Hindlimb muscle (tissue), 1 donor: Measurements from ENCODE around the gene ATP10A. TPM values are rescaled to one million over a fixed set of nuclear protein-coding genes. Genes with fewer than 3 reads are reported as not detected.
"Not testable (repeated sequence)": the region's sequence is repeated elsewhere in the genome, so short reads cannot be mapped to it uniquely, and the experiment has no call there.

Experiments used
- DNase-seq: peaks from one replicate; pipeline ENCODE4 v3.0.0-alpha.2; 2013
- polyA plus RNA-seq: library from polyadenylated mRNA; unstranded; fragments of 120-200 nt; gene quantifications from one replicate; pipeline ENCODE4 v1.2.1, GENCODE V29; 2013; ENCODE audit not compliant: insufficient read length

The ATP10A gene
- polyA plus RNA-seq, 1 donor, result 2.9 TPM

DNA sequence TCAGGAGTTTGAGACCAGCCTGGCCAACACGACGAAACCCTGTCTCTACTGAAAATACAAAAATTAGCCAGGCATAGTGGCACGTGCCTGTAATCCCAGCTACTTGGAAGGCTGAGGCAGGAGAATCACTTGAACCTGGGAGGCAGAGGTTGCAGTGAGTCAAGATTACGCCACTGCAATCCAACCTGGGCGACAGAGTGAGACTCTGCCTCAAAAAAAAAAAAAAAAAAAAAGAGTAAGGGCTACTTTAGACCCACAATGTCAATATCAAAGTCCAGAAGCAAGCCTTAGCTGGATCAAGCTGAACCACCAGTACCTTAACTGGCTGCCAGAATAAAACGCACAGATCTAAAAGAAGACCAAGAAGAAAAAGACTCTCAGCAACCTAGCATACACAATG is 17.8 kb upstream of the ATP10A start:
- DNase-seq, result not testable (repeated sequence)

DNA sequence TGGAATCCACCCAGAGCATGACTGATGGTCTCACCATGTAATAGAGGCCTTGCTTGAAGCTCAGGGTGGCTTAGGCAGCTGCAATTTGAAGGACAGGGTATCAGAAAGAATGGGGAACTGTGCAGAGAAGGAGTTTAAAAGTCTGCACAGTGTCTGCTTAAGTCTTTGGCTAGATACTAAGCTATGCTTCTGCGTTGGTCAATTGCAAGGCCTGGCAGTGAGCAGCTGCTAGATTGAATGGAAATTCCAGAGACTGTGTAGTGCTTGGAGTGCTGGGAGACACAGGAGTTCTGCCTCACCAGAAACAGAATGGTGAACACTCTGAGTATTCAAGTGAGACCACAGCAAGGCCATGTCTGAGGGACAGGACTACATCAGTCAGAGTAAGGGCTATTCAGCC is 17.3 kb upstream of the ATP10A start:
- no peak for DNase-seq

DNA sequence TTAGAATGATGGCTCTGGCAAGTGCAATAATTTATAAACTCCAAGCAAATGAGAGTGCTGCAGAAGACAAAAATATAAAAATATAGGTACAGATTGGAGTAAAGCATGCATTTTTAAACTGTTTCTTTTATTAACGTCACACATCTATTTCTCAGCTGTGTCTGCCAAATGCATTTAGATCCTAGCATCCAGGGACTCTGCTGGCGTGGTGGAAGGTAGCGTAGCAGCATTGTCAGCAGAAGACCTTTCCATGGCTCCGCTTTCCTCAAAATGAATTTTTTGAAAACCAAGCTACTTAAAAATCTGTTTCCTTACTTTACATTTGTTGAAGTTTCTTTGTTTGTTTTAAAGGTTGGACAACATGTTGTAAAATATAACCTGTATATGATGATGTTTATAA is 16.3 kb upstream of the ATP10A start:
- peak; percentile 59 for DNase-seq

DNA sequence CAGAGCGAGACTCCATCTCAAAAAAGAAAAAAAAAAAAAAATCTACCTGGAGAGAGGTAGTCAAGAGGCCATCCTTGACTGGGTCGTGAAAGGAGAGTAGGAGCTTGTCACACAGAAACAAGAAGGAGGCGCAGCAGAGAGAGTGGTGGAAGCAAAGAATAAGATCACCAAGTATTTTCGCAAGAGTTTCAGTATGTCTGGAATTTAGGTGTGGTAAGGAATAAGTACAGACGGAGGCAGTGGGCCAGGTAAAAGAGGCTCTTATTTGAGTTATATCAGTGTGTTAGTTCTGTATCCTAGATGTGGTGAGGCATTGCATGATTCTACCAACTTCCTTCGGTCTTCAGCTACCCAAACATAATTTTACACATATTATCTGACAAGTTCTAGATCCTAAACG is 14.6 kb upstream of the ATP10A start:
- no peak for DNase-seq

- no peak for DNase-seq
Observed at GRCh38 chr15:25876231-25877140, 13.4 kb upstream of the ATP10A start.

DNA sequence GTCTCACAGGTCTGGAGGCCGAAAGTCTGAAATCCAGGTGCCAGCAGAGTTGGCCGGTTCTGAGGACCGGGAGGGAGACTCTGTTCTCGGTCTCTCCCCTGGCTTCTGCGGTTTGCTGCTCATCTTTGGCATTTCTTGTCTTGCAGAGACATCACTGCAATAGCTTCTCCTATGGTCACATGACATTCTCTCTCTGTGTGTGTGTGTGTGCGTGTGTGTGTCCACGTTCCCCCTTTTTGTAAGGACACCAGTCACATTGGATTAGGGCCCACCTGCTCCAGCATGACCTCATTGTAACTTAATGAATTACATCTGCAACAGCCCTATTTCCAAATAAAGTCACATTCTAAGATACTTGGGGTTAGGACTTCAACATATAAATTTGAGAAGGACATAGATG is 12.4 kb upstream of the ATP10A start:
- no peak for DNase-seq

GRCh38 chr15:25874379-25874778 is 11.3 kb upstream of the ATP10A start:
- DNase-seq, result no peak

GRCh38 chr15:25871403-25871802 is 8.3 kb upstream of the ATP10A start:
- no peak for DNase-seq

- DNase-seq, result no peak
Observed at GRCh38 chr15:25870938-25871337, 7.8 kb upstream of the ATP10A start.

DNA sequence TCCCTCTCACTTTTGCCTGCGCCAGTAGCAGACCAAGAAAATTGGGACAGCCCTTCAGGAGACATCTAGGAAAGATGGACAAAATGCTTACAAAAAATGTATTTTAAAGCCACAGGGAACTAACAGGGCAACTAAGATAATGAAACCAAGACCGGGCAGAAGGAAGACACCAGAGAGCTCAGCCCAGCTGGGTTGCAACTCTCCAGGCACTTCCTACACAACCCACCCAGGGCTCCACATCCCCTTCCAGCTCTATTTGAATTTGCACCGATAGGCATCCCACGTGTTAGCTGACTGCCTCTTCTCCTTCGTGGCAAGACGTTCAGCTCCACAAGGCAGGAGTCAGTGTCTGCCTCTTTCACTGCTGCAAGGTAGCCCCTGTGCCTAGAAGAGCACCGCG is 6.6 kb upstream of the ATP10A start:
- DNase-seq, result no peak

GRCh38 chr15:25866874-25867273 is 3.7 kb upstream of the ATP10A start:
- no peak for DNase-seq

DNA sequence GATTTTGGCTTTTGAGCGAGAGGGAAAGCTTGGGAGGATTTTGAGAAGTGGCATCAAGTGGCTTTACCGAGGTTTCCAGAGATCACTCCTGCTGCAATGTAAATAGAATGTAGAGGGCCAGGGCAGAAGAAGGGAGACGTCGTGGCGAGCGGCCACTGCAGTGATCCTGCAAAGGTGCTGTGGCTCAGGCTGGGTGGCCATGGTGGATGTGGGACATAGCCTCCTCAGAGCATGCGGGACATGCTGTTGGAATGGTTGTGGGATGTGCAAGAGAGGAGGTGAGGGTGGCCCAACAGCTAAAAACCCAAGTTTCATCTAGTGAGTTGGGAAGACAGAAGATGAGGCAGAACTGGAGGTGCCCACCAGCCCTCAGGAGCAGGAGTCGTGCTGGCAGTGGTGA is 3.1 kb upstream of the ATP10A start:
- DNase-seq, result no peak

DNA sequence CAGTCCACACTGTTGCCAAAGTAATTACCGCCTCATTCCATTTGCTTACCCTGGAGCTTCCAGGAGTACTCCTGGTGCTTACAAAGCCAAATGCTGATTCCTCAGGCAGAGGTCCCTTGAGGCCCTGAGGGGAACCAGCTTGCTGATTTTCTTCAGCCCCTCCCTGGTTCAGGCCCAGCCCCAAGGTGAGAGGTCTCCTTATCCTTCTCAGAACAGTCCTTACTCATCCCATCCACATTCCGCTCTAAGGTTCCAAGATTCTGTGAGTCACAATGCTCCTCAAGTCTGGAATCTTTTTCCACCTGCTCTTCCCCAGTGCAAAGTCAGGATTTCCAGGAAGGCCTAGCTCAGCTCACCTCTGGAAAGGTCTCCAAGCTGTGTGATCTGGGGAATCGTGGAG is 1.8 kb upstream of the ATP10A start:
- no peak for DNase-seq

- DNase-seq, result no peak
Observed at GRCh38 chr15:25863968-25864580, 947 bp upstream of the ATP10A start.

GRCh38 chr15:25862472-25863110 is 536 bp downstream of the ATP10A start:
- peak; percentile 40 for DNase-seq

- DNase-seq, result no peak
Observed at GRCh38 chr15:25862071-25862471, 1.1 kb downstream of the ATP10A start.

DNA sequence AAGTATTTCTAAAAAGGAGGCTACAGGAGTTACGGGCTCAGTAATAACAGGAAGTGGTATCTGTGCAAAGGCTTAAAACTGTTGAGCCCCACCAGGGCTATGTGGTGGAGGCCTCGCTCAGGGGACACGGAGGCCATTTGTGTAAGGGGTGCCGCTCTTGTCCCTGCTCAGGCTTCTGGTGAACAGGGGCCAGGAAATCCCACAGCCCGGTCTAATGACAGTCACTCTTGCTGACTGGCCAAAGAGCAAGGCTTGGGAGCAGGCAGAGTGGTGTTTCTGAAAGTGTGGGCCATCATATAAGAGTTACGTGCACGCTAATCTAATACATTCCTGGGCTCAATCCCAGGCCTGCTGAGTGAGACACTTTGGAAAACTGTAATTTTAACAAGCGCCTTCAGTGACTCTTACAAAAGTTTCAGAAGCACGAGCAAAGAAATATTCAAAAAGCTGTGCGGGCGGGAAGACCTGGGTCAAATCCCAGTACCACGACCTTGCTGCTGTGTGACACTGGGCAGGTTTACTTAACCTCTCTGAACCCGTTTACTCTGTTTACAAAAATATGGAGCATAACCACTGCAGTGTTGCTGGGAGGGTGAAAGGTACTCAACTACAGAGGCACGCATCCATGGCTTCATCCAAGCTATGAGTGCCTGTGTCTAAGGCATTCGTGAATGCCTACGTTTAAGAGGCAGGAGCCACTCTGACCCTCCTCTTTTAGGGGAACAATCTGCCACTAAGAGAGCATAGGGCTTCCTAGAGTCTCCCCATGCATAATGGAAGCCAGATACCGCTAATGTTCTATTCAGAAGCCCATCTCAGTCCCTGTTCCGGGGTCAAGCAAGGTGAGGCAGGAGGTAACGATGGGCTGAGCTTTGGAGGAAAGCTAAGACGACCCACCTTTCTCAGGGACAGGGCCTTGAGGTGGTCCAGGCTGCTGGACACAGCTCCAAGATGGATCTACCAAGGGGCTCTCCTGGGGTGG is 2.0 kb downstream of the ATP10A start:
- no peak for DNase-seq

GRCh38 chr15:25859838-25860645 is 3.1 kb downstream of the ATP10A start:
- no peak for DNase-seq

- no peak for DNase-seq
Observed at GRCh38 chr15:25858952-25859760, 4.0 kb downstream of the ATP10A start.

DNA sequence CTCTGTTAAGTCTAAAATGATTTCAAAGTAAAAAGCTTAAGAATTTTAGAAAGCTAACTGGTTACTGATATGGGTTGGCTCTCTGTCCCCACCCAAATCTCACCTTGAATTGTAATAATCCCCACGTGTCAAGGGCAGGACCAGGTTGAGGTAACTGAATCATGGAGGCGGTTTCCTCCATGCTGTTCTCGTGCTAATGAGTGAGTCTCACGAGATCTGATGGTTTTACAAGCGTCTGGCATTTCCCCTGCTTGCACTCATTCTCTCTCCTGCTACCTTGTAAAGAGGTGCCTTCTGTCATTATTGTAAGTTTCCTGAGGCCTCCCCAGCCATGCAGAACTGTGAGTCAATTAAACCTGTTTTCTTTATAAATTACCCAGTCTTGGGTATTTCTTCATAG is 7.1 kb downstream of the ATP10A start:
- DNase-seq, result not testable (repeated sequence)
